ENCODE data around the gene DUSP16.

Gene DUSP16

GRCh38 chr12:12428961-12429657, 133.6 kb downstream of the DUSP16 start:
- no peak for DNase-seq

GRCh38 chr12:12428047-12428446, 134.6 kb downstream of the DUSP16 start:
- DNase-seq: no peak

GRCh38 chr12:12427568-12427967, 135.1 kb downstream of the DUSP16 start:
- no peak for DNase-seq

- DNase-seq: no peak
These were observed 137.0 kb downstream of the DUSP16 start for GRCh38 chr12:12425616-12426015.

GRCh38 chr12:12425001-12425400, 137.7 kb downstream of the DUSP16 start:
- no peak for DNase-seq
